T-helper 1 cell treated with Interleukin-12 subunit alpha and Interleukin-12 subunit beta and Interleukin-4 antibody, amounts not matched to agents 30 ng/mL and 1 ng/mL, for 36 hours (primary cell): ENCODE results near the gene KBTBD13. TPM values are rescaled to one million over a fixed set of nuclear protein-coding genes. Genes with fewer than 3 reads are reported as not detected.
"Not testable (repeated sequence)": the region's sequence is repeated elsewhere in the genome, so short reads cannot be mapped to it uniquely, and the experiment has no call there.

ENCODE experiments used
- intact Hi-C: fragments of 100-400 bp; cut with micrococcal nuclease; formaldehyde crosslinking; loops from one replicate; pipeline ENCODE4 v1.15.1; 2024
- total RNA-seq: library from RNA; stranded (reverse); gene quantifications from 2 replicates; pipeline ENCODE4 v1.2.3, GENCODE V29; 2022

The KBTBD13 gene
- total RNA-seq, 1 donor from 2014 or later: not detected

DNA sequence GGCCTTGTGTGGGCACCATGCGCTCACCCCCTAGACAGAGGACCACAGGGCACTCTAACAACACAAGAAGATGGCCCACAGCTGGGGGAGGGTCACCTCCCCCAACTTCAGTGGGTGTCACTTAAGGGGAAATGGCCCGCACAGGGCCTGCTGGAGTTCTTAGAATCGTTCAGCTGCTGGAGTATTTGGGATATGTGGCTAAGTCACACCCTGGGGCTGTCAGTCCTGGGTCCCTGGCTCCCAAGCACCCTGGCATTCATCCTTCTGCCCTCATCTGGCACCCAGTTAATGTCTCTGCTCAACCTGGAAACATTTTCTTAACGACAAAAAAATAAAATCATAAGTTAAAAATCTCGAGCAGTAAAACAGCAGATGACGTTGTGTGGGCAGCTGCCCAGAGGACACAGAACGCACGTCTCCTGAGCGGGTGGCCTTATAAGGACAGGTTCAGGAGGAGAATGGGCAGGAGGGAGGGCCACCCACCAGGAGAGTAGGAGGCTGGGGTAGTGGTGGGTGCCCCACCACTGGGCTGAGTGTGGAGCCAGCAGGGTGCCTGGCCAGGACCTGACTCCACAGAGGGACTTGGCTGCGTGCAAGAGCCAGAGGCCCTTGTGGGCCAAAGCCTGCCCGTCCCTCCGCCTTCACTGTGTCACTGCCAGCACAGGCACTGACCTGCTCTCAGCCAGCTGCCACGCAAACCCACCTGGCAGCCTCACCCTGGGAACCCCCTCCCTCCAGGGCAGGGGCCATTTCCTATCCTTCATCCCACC lies 11.5 kb downstream of the KBTBD13 start:
- intact Hi-C loops: no loop called here

GRCh38 chr15:65088643-65089021 lies 12.1 kb downstream of the KBTBD13 start:
- intact Hi-C loops: no loop called here

- intact Hi-C loops: no loop called here
These were observed 12.8 kb downstream of the KBTBD13 start for GRCh38 chr15:65089206-65089824.

DNA sequence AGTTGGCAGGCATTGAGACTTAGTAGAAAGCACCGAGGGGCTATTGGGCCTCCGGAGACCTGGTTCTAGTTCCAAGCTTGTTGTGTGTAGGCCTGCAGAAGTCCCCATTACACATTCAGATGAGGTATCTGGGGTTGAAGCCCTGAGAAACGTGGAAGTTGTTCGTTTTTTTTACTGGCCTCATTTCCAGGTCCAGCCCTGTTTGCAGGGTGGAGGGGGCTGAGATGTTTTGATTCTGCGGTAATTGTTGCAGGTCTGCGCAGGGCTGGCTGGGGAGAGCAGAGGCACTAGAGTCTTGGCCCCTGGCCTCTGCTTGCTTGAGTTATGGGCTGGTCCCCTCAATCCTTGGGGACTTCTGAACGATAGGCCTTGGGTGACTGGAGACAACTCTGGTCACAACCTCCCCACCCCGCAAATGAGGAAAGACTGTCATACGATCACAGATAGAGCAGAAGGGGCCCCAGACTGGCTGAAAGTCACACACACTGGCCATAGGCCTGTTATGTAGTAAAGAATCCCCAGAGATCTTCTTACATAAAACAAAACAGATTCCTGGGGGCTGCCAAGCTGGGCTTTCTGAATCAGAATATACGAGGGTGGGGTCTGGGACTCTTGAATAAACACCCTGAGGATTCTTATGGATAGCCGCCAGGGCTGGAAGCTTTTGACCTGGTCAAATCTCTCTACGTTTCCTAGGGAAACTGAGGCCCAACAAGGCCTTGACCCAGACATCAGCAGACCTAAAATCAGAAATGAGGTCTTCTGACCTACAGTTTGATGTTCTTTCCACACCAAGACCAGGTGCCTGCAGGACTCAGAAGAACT lies 15.6 kb downstream of the KBTBD13 start:
- intact Hi-C loops: no loop called here

DNA sequence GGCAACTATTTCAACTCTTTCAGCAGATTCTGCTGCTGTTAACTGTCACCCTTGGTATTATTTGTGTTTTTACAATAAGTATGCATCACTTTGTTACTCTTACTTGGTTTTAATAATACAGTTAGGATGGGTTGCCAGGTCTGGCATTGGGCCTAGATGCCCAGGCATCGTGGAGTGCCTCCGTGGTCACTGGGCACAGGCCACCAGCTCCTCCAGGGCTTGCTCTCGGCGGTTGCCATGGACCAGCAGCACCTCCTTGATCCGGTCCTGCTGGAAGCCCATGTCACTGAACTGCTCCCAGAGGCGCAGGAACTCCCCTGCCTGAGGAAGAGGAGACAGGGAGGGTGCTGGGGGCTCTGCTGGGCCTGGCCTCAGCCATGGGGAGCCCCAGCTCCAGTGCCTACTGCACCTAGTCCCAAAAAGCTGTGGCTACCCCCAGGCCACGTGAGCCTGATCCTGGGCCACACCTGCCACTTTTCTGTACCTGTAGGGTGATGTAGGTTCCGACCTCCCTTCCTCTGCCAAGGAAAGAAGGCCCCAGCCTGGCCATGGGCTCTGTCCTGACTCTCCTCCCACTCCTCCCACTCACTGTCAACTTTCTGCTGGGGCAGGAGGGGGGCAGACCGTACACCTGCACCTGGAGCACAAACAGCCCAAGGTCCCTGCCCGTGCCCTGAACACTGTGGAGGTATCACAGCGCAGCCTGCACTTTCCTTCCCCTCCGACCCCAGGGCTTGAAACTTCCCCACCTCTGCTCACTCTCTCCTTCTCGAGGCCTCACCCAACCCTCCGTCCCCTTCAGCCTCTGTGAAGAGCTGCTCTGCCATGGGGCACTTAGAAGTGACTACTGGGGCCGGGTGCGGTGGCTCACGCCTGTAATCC lies 16.6 kb downstream of the KBTBD13 start:
- intact Hi-C loops: no loop called here

- intact Hi-C loops: not testable (repeated sequence)
These were observed 17.2 kb downstream of the KBTBD13 start for GRCh38 chr15:65093793-65094170.

DNA sequence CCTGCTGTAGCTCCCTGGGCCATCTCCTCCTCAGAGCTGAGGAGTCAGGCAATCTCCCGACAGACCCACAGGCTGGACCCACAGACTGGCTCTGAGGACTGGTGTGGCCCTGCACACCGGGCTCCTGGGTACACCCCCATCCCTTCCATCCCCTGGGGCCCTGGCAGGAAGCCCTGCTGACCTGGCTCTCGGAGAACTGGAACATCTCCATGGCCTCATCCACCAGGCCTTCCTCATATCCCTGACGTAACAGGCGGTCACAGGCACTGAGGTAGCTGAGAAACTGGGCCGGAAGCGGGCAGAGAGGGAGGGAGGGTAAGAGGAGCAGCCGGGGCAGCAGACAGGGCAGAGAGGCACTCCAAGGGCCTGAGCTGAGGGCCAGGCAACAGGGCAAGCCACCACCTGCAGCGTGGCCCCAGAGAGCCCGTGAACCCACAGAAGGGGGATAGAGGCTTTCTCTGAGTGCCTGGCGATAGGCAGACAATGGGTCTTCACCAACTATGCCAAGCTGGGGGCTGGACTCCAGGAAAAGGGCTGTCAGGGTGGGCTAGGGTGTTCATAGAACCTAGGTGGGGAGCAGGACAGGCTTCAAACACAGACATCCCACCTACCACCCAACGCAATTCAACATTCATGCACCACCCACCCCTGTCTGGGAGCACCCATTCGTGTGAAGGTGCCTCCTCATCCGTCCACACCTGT lies 17.9 kb downstream of the KBTBD13 start:
- intact Hi-C loops: no loop called here

GRCh38 chr15:65095011-65095746 lies 18.6 kb downstream of the KBTBD13 start:
- intact Hi-C loops: no loop called here

DNA sequence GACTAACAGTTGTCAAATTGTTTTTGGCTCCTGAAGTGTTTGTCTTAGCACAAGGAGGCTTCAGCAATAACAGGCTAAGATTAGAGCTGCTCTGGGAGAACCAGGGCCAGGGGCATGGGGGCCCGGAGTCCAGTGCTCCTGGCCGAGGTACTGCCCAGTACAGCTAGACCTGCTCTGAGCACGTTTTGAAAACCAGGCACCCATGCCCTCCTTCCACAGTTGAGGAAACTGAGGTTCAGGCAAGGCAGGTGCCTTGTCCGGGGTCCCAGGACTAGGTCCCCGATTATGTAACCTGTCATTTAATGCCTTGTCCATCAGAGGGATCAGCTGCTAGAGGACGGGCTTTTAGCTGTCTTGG lies 19.2 kb downstream of the KBTBD13 start:
- intact Hi-C loops: no loop called here

- intact Hi-C loops: no loop called here
These were observed 20.2 kb downstream of the KBTBD13 start for GRCh38 chr15:65096481-65097385.

DNA sequence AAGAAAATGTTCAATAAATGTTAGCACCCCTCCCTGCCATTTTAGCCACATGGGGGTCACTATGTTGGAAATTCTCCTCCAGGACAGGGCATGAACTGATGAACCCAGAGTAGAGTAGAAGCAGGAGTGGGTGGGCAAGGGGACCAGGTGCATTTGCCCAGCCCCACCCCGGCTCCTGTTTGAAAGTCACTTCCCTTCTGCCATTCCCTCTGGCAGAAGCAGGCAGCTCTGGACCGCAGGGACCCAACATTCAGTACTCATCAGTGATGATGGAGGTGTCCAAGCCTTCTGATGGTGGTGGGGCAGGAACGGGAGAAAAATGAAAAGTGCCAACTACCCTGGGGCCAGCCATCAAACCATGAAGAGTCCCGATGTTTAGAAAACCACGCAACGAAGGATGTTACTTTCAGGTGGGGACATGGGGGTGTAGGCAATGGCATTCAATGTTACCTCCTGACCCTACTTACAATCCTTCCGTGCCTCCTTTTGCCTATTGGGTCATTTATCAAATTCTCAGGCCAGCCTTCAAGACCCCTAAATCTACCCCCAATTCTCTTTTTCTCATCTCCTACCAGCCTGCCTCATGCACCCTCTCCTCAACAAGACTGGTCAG lies 21.2 kb downstream of the KBTBD13 start:
- intact Hi-C loops: no loop called here

DNA sequence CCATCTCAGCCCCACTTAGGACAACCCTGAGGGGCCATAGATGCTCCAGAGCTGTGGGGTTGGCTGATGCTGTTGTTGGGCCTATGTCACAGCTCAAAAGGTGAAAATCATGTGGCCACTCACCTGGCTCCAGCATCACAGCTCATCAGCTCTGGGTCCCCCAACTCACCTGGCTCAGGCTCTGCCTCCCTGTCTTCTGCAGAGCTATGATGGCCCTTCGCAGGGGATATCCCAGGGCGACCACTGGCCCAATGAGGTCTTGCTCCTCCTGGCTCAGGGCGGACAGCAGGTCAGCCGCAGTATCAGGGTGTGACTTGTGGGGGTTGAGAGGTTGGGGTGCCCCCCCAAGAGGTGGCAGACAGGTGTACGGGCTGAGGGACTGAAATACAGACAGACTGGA lies 22.8 kb downstream of the KBTBD13 start:
- intact Hi-C loops: no loop called here

DNA sequence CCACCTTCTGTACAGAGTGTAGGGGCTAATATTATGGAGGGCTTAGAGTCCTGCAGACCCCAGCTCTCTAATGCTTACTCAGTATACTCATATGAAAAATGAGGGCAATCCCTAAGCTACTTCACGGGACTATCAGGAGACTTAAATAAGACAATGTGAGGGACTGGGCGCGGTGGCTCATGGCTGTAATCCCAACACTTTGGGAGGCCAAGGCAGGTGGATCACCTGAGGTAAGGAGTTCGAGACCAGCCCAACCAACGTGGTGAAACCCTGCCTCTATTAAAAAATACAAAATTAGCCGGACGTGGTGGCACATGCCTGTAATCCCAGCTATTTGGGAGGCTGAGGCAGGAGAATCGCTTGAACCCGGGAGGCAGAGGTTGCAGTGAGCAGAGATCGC lies 23.3 kb downstream of the KBTBD13 start:
- intact Hi-C loops: not testable (repeated sequence)

GRCh38 chr15:65100442-65100841 lies 23.9 kb downstream of the KBTBD13 start:
- intact Hi-C loops: no loop called here

DNA sequence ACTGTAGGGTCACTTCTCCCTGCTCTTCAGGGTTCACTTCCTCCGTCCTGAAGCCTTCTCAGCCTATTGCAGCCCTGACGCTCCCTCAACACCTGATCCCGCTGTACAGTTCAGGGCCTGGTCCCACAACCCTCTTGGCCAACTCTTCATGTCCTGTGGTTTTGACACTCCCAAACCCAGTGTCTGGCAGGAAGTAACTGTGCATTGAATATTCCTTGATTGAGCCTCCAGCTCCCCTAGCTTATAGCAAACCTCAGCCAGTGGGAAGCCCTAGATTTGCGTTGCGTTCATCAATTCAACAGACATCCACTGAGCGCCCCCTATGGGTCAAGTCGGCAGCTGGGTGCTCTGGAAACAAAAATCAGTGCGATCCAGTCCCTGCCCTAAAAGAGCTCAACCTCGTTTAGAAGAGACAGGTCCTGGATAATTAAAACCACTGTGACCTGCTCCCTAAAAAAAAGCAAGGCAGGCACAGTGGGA lies 24.9 kb downstream of the KBTBD13 start:
- intact Hi-C loops: loop anchor here (1.0 kb wide), 3 partner anchors 47 to 370 kb away; no protein-coding TSS in a partner anchor

DNA sequence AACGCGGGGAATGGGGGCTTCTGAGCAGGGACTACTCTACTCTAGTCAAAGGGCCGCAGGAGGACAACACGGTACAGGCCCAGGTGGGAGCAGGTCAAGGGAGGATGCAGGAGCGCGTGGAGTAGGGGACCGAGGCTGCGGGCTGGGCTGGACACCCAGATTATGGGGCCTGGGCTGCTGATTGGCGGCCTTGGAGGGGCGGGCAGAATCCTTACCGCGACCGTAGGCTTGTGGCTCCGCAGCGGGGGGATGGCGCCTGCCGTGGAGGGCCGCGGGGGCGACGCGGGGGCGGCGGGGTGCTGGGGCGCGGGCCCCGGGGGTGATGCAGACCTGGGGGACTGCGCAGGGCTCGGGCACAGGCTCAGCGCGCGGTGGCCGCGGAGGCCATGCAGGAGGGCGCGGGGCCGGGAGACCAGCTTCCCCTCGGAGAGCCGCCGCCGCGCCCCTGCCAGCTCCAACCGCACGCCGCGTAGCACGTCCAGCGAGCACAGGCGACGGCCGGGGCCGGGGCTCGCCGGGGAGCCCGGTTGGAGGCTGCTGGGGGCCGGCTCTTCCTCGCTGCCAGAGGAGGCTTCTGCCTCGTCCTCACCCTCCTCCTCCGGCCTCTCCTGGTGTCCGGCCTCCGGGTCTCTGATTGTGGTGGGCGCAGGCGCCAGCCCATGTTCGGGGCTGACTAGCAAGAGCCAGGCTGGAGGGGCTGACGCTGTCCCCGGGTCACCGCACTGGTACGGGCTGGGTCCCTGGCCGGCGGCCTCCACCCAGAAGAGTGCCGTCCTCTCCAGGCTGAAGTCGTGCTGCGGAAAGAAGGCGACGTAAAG lies 25.6 kb downstream of the KBTBD13 start:
- intact Hi-C loops: loop anchor here (1.0 kb wide), 3 partner anchors 48 to 371 kb away; no protein-coding TSS in a partner anchor

DNA sequence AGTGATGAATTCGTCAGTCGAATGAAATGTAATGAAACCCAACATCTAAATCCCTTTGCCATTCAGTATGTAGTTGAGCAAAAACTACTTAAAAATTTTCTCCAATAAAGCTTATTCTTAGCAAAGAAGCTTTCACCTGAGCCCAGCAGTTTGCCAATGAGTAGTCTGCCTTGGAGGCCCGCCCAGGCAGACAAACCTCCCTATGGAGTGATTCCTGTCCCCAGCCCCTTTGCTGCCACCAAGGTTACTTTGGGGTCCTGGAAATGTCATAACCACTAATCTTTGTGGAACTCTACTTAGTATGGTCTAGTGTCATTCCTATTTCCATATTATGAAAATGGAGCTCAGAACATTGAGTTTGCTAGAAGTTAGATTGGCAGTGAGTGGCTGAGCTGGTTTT lies 26.4 kb downstream of the KBTBD13 start:
- intact Hi-C loops: no loop called here
